ENCODE results near the gene DOCK7. TPM values are rescaled to one million over a fixed set of nuclear protein-coding genes. Genes with fewer than 3 reads are reported as not detected.

DOCK7 gene
- total and polyA plus RNA-seq, 2 of the 8 experiments (the other 6 are each of a cell fraction or from before 2014, with no cell fraction given): 10.2 to 33.7 TPM

GRCh38 chr1:62643283-62643682 lies 44.9 kb downstream of the DOCK7 start:
- H4K8ac ChIP-seq (ENCODE audit: extremely low read depth, insufficient read depth, low read length): no peak overlapping the region
- H3K4me3 ChIP-seq (ENCODE audit: extremely low read depth in 1 of 4, insufficient read depth in 2 of 4, low read depth in 3 of 4, low read length in 4 of 4): no peak overlapping the region
- WGBS, 2 experiments (ENCODE audit: extremely low coverage in 1 of 2, insufficient coverage in 1 of 2, insufficient read length in 1 of 2, insufficient replicate concordance in 2 of 2, low coverage in 1 of 2, low lambda C conversion rate in 2 of 2, missing lambda C conversion rate in 1 of 2): 85% methylated on average over 1 of the region's 1 CpG; no CpG with 5 or more reads in 1 of the 2 experiments
- DNase-seq (ENCODE audit: low read depth in 1 of 2, low spot score in 2 of 2): no peak
- H3K23me2 ChIP-seq (ENCODE audit: low read depth, low read length): no peaks in the 10 kb centered on the region
- H3K36me3 ChIP-seq (ENCODE audit: control insufficient read depth in 2 of 4, insufficient read depth in 4 of 4, low read length in 3 of 4): peaks cover 0 to 15% (median 6%) of the 10 kb centered on the region in 4 experiments; a peak in 2 of 8 replicates
- H2BK12ac ChIP-seq (ENCODE audit: low read depth, low read length): no peak overlapping the region
- H3K79me2 ChIP-seq (ENCODE audit: control insufficient read depth in 1 of 2, insufficient read depth in 2 of 2, low read length in 2 of 2): no peaks in the 10 kb centered on the region
- no peaks in the 10 kb centered on the region for H3K4me1 ChIP-seq (replicated peaks in 1 of 4; ENCODE audit: control insufficient read depth in 3 of 4, insufficient read depth in 4 of 4, low read length in 3 of 4)
- no peak overlapping the region for H2BK20ac ChIP-seq (ENCODE audit: low read length)
- H3K14ac ChIP-seq (ENCODE audit: insufficient read length): no peak overlapping the region
- no peak for FAIRE-seq
- no peak overlapping the region for H3K4me2 ChIP-seq (ENCODE audit: insufficient read depth in 1 of 2, low read depth in 2 of 2, low read length in 2 of 2)
- H2BK5ac ChIP-seq (ENCODE audit: low read depth, low read length): no peak overlapping the region
- no peak overlapping the region for H3K18ac ChIP-seq (ENCODE audit: extremely low read depth, low read length)
- no peak overlapping the region for H2AK5ac ChIP-seq (ENCODE audit: low read depth, low read length)
- H2BK120ac ChIP-seq (replicated peaks; ENCODE audit: low read depth, low read length): no peak overlapping the region
- no peak overlapping the region for H2BK15ac ChIP-seq (ENCODE audit: low read length)
- no peak overlapping the region for H4K5ac ChIP-seq (ENCODE audit: insufficient read length, low read depth, low read length)
- no peaks in the 10 kb centered on the region for H3K9me3 ChIP-seq (ENCODE audit: insufficient read depth in 2 of 2, low read depth in 1 of 2, low read length in 1 of 2)
- H3K27me3 ChIP-seq (replicated peaks in 1 of 4; ENCODE audit: control insufficient read depth in 3 of 4, extremely low read depth in 1 of 4, insufficient read depth in 3 of 4, low read length in 3 of 4): no peaks in the 10 kb centered on the region
- no peak overlapping the region for H3K56ac ChIP-seq (replicated peaks; ENCODE audit: insufficient read length, low read depth, low read length)
- ChIA-PET POLR2A (ENCODE audit: partially characterized antibody) (no interaction called here), CTCF (ENCODE audit: partially characterized antibody) (interaction anchor here (0.5 kb wide), 1 partner anchor 238 kb away, joined by 4 read pairs; no protein-coding TSS in a partner anchor)
- no peak overlapping the region for H4K91ac ChIP-seq (replicated peaks; ENCODE audit: insufficient read length, low read length)
- no peak overlapping the region for H3K27ac ChIP-seq (ENCODE audit: low read depth, low read length)
- H4K20me1 ChIP-seq (replicated peaks in 1 of 2; ENCODE audit: control insufficient read depth in 1 of 2, insufficient read depth in 2 of 2, low read length in 2 of 2): no peaks in the 10 kb centered on the region
- no peak overlapping the region for H2AFZ ChIP-seq (ENCODE audit: low read length)
- no peak overlapping the region for H3K9ac ChIP-seq (replicated peaks in 1 of 4; ENCODE audit: extremely low read depth in 1 of 4, low read depth in 3 of 4, low read length in 3 of 4)
- H3K23ac ChIP-seq (ENCODE audit: insufficient read length): no peak overlapping the region
- no peaks in the 10 kb centered on the region for H3K79me1 ChIP-seq (ENCODE audit: low read depth, low read length)
- no peak overlapping the region for H3K4ac ChIP-seq (replicated peaks; ENCODE audit: insufficient read length, low read depth, low read length)
- TF ChIP-seq KDM4A (IDR thresholded peaks at IDR 0.05; ENCODE audit: low read depth, low read length, severe bottlenecking): no peak
- no peak for TF ChIP-seq HDAC6 (IDR thresholded peaks at IDR 0.05; ENCODE audit: low read depth, low read length)
- TF ChIP-seq POU5F1 (IDR thresholded peaks at IDR 0.05; ENCODE audit: low read depth, low read length): no peak
- TF ChIP-seq SRF (IDR thresholded peaks at IDR 0.05; ENCODE audit: low read depth, low read length): no peak
- TF ChIP-seq RFX5 (IDR thresholded peaks at IDR 0.05; ENCODE audit: borderline replicate concordance, low read depth, low read length): no peak
- no peak for TF ChIP-seq JUN (IDR thresholded peaks at IDR 0.05; ENCODE audit: low read depth, low read length)
- TF ChIP-seq CTCF (IDR thresholded peaks at IDR 0.05; ENCODE audit: control extremely low read depth in 1 of 3, insufficient read depth in 1 of 3, low read depth in 1 of 3, low read length in 3 of 3): no peak
- no peak for TF ChIP-seq SIRT6 (IDR thresholded peaks at IDR 0.05; ENCODE audit: low read length)
- TF ChIP-seq ATF3 (IDR thresholded peaks at IDR 0.05; ENCODE audit: insufficient read depth, low read depth, low read length): no peak
- TF ChIP-seq SP4 (IDR thresholded peaks at IDR 0.05; ENCODE audit: low read length): no peak
- no peak for TF ChIP-seq SUZ12 (IDR thresholded peaks at IDR 0.05; ENCODE audit: low read length)

Measured in H1 (cell line).